ENCODE measurements around the gene JUP.

Gene JUP

GRCh38 chr17:41733348-41734138, 53.0 kb downstream of the JUP start:
- H2BK120ac ChIP-seq (ENCODE audit: low read depth, low read length), result no peak overlapping the region
- 11% methylated on average over 26 of the region's 40 CpGs for WGBS

GRCh38 chr17:41731836-41732235, 54.7 kb downstream of the JUP start:
- Histone ChIP-seq H3K9ac (ENCODE audit: low read length) (no peak overlapping the region), H4K8ac (ENCODE audit: low read length) (no peak overlapping the region), H3K4me2 (ENCODE audit: low read length, poor library complexity, severe bottlenecking) (no peak overlapping the region), H2AK5ac (ENCODE audit: low read length, severe bottlenecking) (no peak overlapping the region), H3K18ac (ENCODE audit: low read depth in 1 of 2, low read length in 2 of 2) (no peak overlapping the region), H3K4me3 (ENCODE audit: insufficient read depth in 1 of 2, low read depth in 1 of 2, low read length in 2 of 2) (no peak overlapping the region), H3K27ac (ENCODE audit: low read length, poor library complexity, severe bottlenecking) (no peak overlapping the region), H2BK5ac (ENCODE audit: low read depth, low read length, poor library complexity, severe bottlenecking) (no peak overlapping the region), H2AFZ (ENCODE audit: low read depth, low read length) (no peak overlapping the region), H3K14ac (ENCODE audit: low read length in 2 of 2) (no peak overlapping the region), H3K9me3 (ENCODE audit: control insufficient read depth, low read length) (no peaks in the 10 kb centered on the region), H2BK12ac (ENCODE audit: low read length in 2 of 2) (no peak overlapping the region), H3K27me3 (ENCODE audit: control insufficient read depth in 1 of 2, insufficient read depth in 1 of 2, low read length in 2 of 2) (peaks cover 62 to 76% of the 10 kb centered on the region in 2 experiments), H3K4me1 (ENCODE audit: control insufficient read depth, insufficient read depth, low read depth, low read length) (peaks cover 24% of the 10 kb centered on the region), H2BK120ac (ENCODE audit: low read depth, low read length) (no peak overlapping the region), H3K4ac (ENCODE audit: low read depth in 1 of 2, low read length in 2 of 2) (no peak overlapping the region), H3K23ac (ENCODE audit: low read length in 2 of 2) (no peak overlapping the region), H4K91ac (ENCODE audit: low read length) (no peak overlapping the region), H2BK15ac (ENCODE audit: low read depth, poor library complexity, severe bottlenecking) (peak overlapping the region; percentile 17), H3K79me1 (replicated peaks; ENCODE audit: low read length, poor library complexity, severe bottlenecking) (no peaks in the 10 kb centered on the region), H3K36me3 (ENCODE audit: control insufficient read depth in 1 of 2, insufficient read depth in 2 of 2, low read depth in 1 of 2, low read length in 2 of 2) (no peaks in the 10 kb centered on the region)
- WGBS, result 17% methylated on average over 1 of the region's 3 CpGs
- DNase-seq, result no peak

More at GRCh38 chr17:41733348-41734138, 53.0 kb downstream of the JUP start:
- Histone ChIP-seq H3K23ac (ENCODE audit: low read length in 2 of 2) (peak overlapping the region in 1 of 2 experiments; percentile 85), H3K79me1 (replicated peaks; ENCODE audit: low read length, poor library complexity, severe bottlenecking) (no peaks in the 10 kb centered on the region), H3K27ac (ENCODE audit: low read length, poor library complexity, severe bottlenecking) (no peak overlapping the region), H2AFZ (ENCODE audit: low read depth, low read length) (peak overlapping the region; percentile 19), H2AK5ac (ENCODE audit: low read length, severe bottlenecking) (no peak overlapping the region), H3K4ac (ENCODE audit: low read depth in 1 of 2, low read length in 2 of 2) (no peak overlapping the region), H3K36me3 (ENCODE audit: control insufficient read depth in 1 of 2, insufficient read depth in 2 of 2, low read depth in 1 of 2, low read length in 2 of 2) (no peaks in the 10 kb centered on the region), H3K18ac (ENCODE audit: low read depth in 1 of 2, low read length in 2 of 2) (no peak overlapping the region), H3K4me3 (ENCODE audit: insufficient read depth in 1 of 2, low read depth in 1 of 2, low read length in 2 of 2) (no peak overlapping the region), H4K8ac (ENCODE audit: low read length) (no peak overlapping the region), H2BK5ac (ENCODE audit: low read depth, low read length, poor library complexity, severe bottlenecking) (no peak overlapping the region), H3K4me1 (ENCODE audit: control insufficient read depth, insufficient read depth, low read depth, low read length) (peaks cover 23% of the 10 kb centered on the region), H3K27me3 (ENCODE audit: control insufficient read depth in 1 of 2, insufficient read depth in 1 of 2, low read length in 2 of 2) (peaks cover 71 to 77% of the 10 kb centered on the region in 2 experiments), H3K9me3 (ENCODE audit: control insufficient read depth, low read length) (no peaks in the 10 kb centered on the region), H2BK15ac (ENCODE audit: low read depth, poor library complexity, severe bottlenecking) (no peak overlapping the region), H2BK12ac (ENCODE audit: low read length in 2 of 2) (no peak overlapping the region), H3K14ac (ENCODE audit: low read length in 2 of 2) (no peak overlapping the region), H4K91ac (ENCODE audit: low read length) (no peak overlapping the region), H3K4me2 (ENCODE audit: low read length, poor library complexity, severe bottlenecking) (peak overlapping the region; percentile 99), H3K9ac (ENCODE audit: low read length) (no peak overlapping the region)
- no peak for DNase-seq

- Histone ChIP-seq H3K18ac (ENCODE audit: low read depth in 1 of 2, low read length in 2 of 2) (peak overlapping the region in 1 of 2 experiments; percentile 21), H4K91ac (ENCODE audit: low read length) (no peak overlapping the region), H3K4me3 (ENCODE audit: insufficient read depth in 1 of 2, low read depth in 1 of 2, low read length in 2 of 2) (no peak overlapping the region), H3K27ac (ENCODE audit: low read length, poor library complexity, severe bottlenecking) (no peak overlapping the region), H3K9me3 (ENCODE audit: control insufficient read depth, low read length) (no peaks in the 10 kb centered on the region), H2AFZ (ENCODE audit: low read depth, low read length) (no peak overlapping the region), H2BK120ac (ENCODE audit: low read depth, low read length) (no peak overlapping the region), H3K36me3 (ENCODE audit: control insufficient read depth in 1 of 2, insufficient read depth in 2 of 2, low read depth in 1 of 2, low read length in 2 of 2) (no peaks in the 10 kb centered on the region), H3K4me1 (ENCODE audit: control insufficient read depth, insufficient read depth, low read depth, low read length) (peaks cover 24% of the 10 kb centered on the region), H2BK12ac (ENCODE audit: low read length in 2 of 2) (no peak overlapping the region), H2BK15ac (ENCODE audit: low read depth, poor library complexity, severe bottlenecking) (no peak overlapping the region), H3K4me2 (ENCODE audit: low read length, poor library complexity, severe bottlenecking) (no peak overlapping the region), H2AK5ac (ENCODE audit: low read length, severe bottlenecking) (no peak overlapping the region), H3K27me3 (ENCODE audit: control insufficient read depth in 1 of 2, insufficient read depth in 1 of 2, low read length in 2 of 2) (peaks cover 50 to 68% of the 10 kb centered on the region in 2 experiments), H3K14ac (ENCODE audit: low read length in 2 of 2) (no peak overlapping the region), H2BK5ac (ENCODE audit: low read depth, low read length, poor library complexity, severe bottlenecking) (no peak overlapping the region), H3K4ac (ENCODE audit: low read depth in 1 of 2, low read length in 2 of 2) (no peak overlapping the region), H3K23ac (ENCODE audit: low read length in 2 of 2) (no peak overlapping the region), H3K9ac (ENCODE audit: low read length) (no peak overlapping the region), H4K8ac (ENCODE audit: low read length) (no peak overlapping the region), H3K79me1 (replicated peaks; ENCODE audit: low read length, poor library complexity, severe bottlenecking) (no peaks in the 10 kb centered on the region)
- DNase-seq, result no peak
- 63% methylated on average over 4 of the region's 4 CpGs for whole genome bisulfite sequencing
Observed at GRCh38 chr17:41730479-41730878, 56.0 kb downstream of the JUP start.

- H3K79me1 ChIP-seq (replicated peaks; ENCODE audit: low read length, poor library complexity, severe bottlenecking), result no peaks in the 10 kb centered on the region
- DNase-seq, result no peak
- H4K8ac ChIP-seq (ENCODE audit: low read length), result no peak overlapping the region
- no peak overlapping the region for H3K4me2 ChIP-seq (ENCODE audit: low read length, poor library complexity, severe bottlenecking)
- no peak overlapping the region for H2BK120ac ChIP-seq (ENCODE audit: low read depth, low read length)
- no peak overlapping the region for H3K23ac ChIP-seq (ENCODE audit: low read length in 2 of 2)
- no peak overlapping the region for H3K27ac ChIP-seq (ENCODE audit: low read length, poor library complexity, severe bottlenecking)
- no peak overlapping the region for H3K4me3 ChIP-seq (ENCODE audit: insufficient read depth in 1 of 2, low read depth in 1 of 2, low read length in 2 of 2)
- no peak overlapping the region for H2AK5ac ChIP-seq (ENCODE audit: low read length, severe bottlenecking)
- H3K14ac ChIP-seq (ENCODE audit: low read length in 2 of 2), result no peak overlapping the region
- 66% methylated on average over 12 of the region's 12 CpGs for WGBS
- H2AFZ ChIP-seq (ENCODE audit: low read depth, low read length), result no peak overlapping the region
- H3K9ac ChIP-seq (ENCODE audit: low read length), result no peak overlapping the region
- H2BK12ac ChIP-seq (ENCODE audit: low read length in 2 of 2), result no peak overlapping the region
- no peak overlapping the region for H2BK5ac ChIP-seq (ENCODE audit: low read depth, low read length, poor library complexity, severe bottlenecking)
- H3K4me1 ChIP-seq (ENCODE audit: control insufficient read depth, insufficient read depth, low read depth, low read length), result peaks cover 10% of the 10 kb centered on the region
- no peak overlapping the region for H4K91ac ChIP-seq (ENCODE audit: low read length)
- H2BK15ac ChIP-seq (ENCODE audit: low read depth, poor library complexity, severe bottlenecking), result no peak overlapping the region
- no peak overlapping the region for H3K4ac ChIP-seq (ENCODE audit: low read depth in 1 of 2, low read length in 2 of 2)
- no peaks in the 10 kb centered on the region for H3K9me3 ChIP-seq (ENCODE audit: control insufficient read depth, low read length)
- H3K36me3 ChIP-seq (ENCODE audit: control insufficient read depth in 1 of 2, insufficient read depth in 2 of 2, low read depth in 1 of 2, low read length in 2 of 2), result no peaks in the 10 kb centered on the region
- H3K27me3 ChIP-seq (ENCODE audit: control insufficient read depth in 1 of 2, insufficient read depth in 1 of 2, low read length in 2 of 2), result peaks cover 29 to 66% of the 10 kb centered on the region in 2 experiments
- no peak overlapping the region for H3K18ac ChIP-seq (ENCODE audit: low read depth in 1 of 2, low read length in 2 of 2)
Observed at GRCh38 chr17:41728056-41728455, 58.5 kb downstream of the JUP start.
